Cardiac fibroblast (primary cell): ENCODE results near the gene MTRR.

Experiments
- DNase-seq, 2 donors: peaks; one replicate each; pipeline versions ENCODE4 v3.0.0 to v3.0.0-alpha.2; 2010; ENCODE audit warnings: low read depth in 2 of 2
- H3K4me3 ChIP-seq, 2 donors: replicated peaks in 1 of 2; 1 replicate in 1 of 2; 2 replicates in 1 of 2; pipeline ENCODE4 v1.5.1; 2011; ENCODE audit warnings: low read depth in 2 of 2, low read length in 2 of 2, mild to moderate bottlenecking in 2 of 2, moderate library complexity in 1 of 2
- CTCF ChIP-seq: IDR thresholded peaks from one replicate; pipeline ENCODE4 v1.5.1; 2011; ENCODE audit warnings: low read depth, mild to moderate bottlenecking, low read length, inconsistent platforms

MTRR gene

DNA sequence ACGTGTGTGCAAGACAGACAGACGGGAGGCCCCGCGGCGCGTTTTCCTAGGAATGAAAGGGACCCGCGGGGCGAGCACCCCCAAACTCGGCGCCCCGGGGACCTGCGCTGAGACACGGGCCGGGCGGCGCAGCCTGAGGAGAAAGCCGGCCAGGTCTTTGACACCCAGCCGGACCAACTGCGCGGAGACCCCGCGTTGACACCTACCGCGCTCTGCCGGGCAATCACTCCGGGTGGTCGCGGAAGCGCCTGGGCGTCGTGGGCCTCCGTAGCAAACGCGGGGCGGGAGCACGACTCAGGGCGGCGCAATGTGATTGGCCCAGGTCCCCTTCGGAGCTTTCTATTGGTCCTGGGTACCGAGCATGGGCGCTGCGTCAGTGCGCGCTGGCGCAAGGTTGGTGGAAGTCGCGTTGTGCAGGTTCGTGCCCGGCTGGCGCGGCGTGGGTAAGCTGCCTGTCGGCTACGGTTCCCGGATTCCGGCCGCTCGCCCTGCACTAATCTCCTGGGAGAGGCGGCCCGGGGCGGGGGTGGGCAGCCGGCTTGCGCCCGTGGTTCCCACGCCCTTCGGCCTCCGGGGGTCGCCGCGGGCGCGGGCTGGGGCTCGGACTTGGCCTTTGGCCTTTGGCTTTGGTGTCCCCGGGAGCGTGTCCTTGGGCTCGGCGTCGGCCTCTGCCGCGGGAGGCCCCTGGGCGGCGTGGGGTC is at the start of gene MTRR, which contains the start of gene FASTKD3:
Gene MTRR, plus strand, starts transcription at position 376 of the 701 bp plus-strand sequence. CDS start 1,647 bp downstream, outside the sequence.
Gene FASTKD3, minus strand, starts transcription at position 259 of the 701 bp plus-strand sequence. CDS start 948 bp downstream, outside the sequence.
- H3K4me3 ChIP-seq: peak within 1 kb of the TSS; percentile 81 to 91
- DNase-seq: peak; percentile 92 to 93
- TF ChIP-seq CTCF: no peak

DNA sequence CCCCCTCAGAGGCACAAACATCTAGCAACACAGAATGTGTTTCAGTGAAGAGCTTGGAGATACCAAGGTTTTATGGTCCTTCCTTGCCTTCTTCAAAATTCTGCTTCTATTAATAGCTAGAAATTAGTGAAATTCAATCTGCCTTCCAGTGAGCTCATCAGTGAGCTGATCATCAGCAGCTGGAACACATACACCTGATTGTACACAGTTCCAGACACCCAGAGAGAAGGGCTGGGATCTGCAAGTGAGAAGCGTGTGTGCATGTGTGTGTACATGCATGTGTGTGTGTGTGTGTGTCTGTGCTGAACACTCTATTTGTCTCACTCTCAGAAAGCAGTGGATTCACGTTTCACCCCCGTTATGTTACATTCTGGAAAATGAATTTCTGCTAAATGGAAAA is 46.5 kb upstream of the MTRR start:
- DNase-seq: no peak
- TF ChIP-seq CTCF: no peak
- H3K4me3 ChIP-seq: no peak overlapping the region

GRCh38 chr5:7823594-7823993 is 45.4 kb upstream of the MTRR start:
- no peak for TF ChIP-seq CTCF
- no peak for DNase-seq
- no peak overlapping the region for H3K4me3 ChIP-seq

DNA sequence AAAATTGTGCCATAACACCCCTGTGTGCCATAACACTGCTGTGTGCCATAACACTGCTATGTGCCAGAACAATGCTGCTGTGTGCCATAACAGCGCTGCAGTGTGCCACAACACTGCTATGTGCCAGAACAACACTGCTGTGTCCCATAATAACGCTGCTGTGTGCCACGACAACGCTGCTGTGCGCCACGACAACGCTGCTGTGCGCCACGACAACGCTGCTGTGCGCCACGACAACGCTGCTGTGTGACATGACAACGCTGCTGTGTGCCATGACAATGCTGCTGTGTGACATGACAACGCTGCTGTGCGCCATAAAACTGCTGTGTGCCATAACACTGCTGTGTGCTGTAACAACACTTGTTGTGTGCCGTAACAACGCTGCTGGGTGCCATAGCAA is 44.0 kb upstream of the MTRR start:
- DNase-seq: no peak
- no peak for TF ChIP-seq CTCF
- H3K4me3 ChIP-seq: no peak overlapping the region

GRCh38 chr5:7825630-7826029 is 43.3 kb upstream of the MTRR start:
- no peak for DNase-seq
- no peak overlapping the region for H3K4me3 ChIP-seq
- no peak for TF ChIP-seq CTCF

DNA sequence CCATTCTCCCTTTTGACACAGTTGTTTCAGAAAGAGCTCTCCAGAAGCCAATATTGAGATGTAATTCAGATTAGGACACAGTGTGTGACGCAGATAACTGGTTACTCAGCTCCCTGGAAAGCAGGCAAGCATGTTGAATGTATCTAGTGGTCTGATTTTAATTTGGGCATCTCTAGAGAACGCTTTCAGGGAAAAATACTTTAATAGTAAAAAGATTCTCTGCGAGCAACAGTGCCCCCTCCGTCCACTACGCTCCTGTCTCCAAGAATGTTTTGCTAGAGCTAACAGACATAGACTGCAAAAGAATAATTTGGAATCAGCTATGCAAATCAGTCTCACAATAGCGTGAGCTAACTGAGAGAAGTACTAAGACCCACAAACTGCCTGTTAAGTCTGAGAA is 41.3 kb upstream of the MTRR start:
- no peak overlapping the region for H3K4me3 ChIP-seq
- no peak for TF ChIP-seq CTCF
- DNase-seq: no peak

- DNase-seq: no peak
- no peak for TF ChIP-seq CTCF
- H3K4me3 ChIP-seq: no peak overlapping the region
These were observed 40.7 kb upstream of the MTRR start for GRCh38 chr5:7828269-7828668.
